Gastroesophageal sphincter (tissue), 3 donors: Measurements from ENCODE around the gene TAF1C.

Experiments used
- CTCF ChIP-seq, 4 experiments: fragments of 200-600 bp in 2 of 4; fragments of 450-650 bp in 2 of 4; sonication (generic) in 1 of 4; IDR thresholded peaks; one replicate each; pipeline ENCODE4 v1.5.1; 2017 to 2019; ENCODE audit warnings: antibody characterized with exemption in 4 of 4, mild to moderate bottlenecking in 2 of 4, moderate library complexity in 2 of 4
- POLR2A ChIP-seq, 2 donors: fragments of 450-650 bp; IDR thresholded peaks; one replicate each; pipeline ENCODE4 v1.6.1; 2017; ENCODE audit warnings: antibody characterized with exemption in 2 of 2, mild to moderate bottlenecking in 2 of 2, moderate library complexity in 1 of 2
- POLR2AphosphoS5 ChIP-seq: sonication (generic); formaldehyde crosslinking; IDR thresholded peaks from one replicate; pipeline ENCODE4 v1.6.1; 2017; ENCODE audit warnings: antibody characterized with exemption

- TF ChIP-seq POLR2A (IDR thresholded peaks at IDR 0.05) (no peak), CTCF (IDR thresholded peaks at IDR 0.05) (no peak), POLR2AphosphoS5 (no peak)
Measured at GRCh38 chr16:84138500-84138823, 48.4 kb downstream of the TAF1C start.
